Measurements from ENCODE around the gene TMEM87A.

DNA sequence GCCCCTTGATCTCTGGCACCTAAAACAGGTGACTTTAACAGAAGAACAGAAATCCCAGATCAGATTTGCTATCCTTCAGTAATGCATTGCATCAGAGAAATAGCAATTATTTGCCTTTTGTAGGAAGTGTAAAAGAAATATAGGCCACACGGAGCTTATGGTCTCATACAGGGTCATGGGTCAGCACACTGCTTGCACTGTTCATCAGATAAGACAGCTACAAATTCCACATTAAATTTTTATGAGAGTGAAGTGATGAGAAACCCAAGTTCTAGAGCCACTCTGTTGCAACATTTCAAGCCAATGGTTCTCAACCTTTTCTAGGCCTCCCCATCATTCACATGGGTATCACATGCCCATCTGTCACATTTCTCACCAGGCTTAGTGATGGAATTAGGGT is 33.4 kb upstream of the TMEM87A start:
- TF ChIP-seq EZH2 (IDR thresholded peaks at IDR 0.05; ENCODE audit: insufficient read depth, poor library complexity, severe bottlenecking): no peak
- TF ChIP-seq EZH2phosphoT487 (IDR thresholded peaks at IDR 0.05; ENCODE audit: insufficient read depth, low read depth): no peak

Data from GM23248 (cell line).